Transverse colon (tissue), 4 donors: ENCODE measurements around the gene MOV10L1.

ENCODE experiments used
- POLR2A ChIP-seq: fragments of 450-650 bp; IDR thresholded peaks from one replicate; pipeline ENCODE4 v1.6.1; 2016; ENCODE audit warnings: antibody characterized with exemption, mild to moderate bottlenecking, moderate library complexity
- POLR2AphosphoS5 ChIP-seq, 3 donors: sonication (generic); formaldehyde crosslinking; IDR thresholded peaks; one replicate each; pipeline ENCODE4 v1.6.1; 2016; ENCODE audit warnings: antibody characterized with exemption in 3 of 3
- TF ChIP-seq, protein P1 (sequence below), 5 experiments: fragments of 200-600 bp in 3 of 5; fragments of 450-650 bp in 2 of 5; sonication (generic) in 3 of 5; IDR thresholded peaks; 1 replicate in 2 of 5; 2 replicates in 3 of 5; pipeline ENCODE4 v1.5.1; 2016 to 2017; ENCODE audit warnings: antibody characterized with exemption in 5 of 5, inconsistent platforms in 3 of 5, mild to moderate bottlenecking in 2 of 5, moderate library complexity in 1 of 5

DNA sequence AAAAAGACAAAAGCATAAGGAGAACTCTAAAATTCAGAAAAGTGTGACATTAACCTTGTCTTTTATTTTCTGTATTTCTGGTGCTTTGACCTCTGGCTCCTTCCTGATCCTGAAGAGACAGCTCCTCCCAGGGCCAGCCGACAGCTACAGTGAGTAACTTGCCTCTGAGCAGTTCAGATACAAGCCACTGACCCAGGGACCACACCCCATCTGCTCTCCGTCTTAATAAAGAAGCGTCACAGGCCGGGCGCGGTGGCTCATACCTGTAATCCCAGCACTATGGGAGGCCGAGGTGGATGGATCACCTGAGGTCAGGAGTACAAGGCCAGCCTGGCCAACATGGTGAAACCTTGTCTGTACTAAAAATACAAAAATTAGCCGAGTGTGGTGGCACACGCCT lies 11.0 kb upstream of the MOV10L1 start:
- TF ChIP-seq, protein P1, sequence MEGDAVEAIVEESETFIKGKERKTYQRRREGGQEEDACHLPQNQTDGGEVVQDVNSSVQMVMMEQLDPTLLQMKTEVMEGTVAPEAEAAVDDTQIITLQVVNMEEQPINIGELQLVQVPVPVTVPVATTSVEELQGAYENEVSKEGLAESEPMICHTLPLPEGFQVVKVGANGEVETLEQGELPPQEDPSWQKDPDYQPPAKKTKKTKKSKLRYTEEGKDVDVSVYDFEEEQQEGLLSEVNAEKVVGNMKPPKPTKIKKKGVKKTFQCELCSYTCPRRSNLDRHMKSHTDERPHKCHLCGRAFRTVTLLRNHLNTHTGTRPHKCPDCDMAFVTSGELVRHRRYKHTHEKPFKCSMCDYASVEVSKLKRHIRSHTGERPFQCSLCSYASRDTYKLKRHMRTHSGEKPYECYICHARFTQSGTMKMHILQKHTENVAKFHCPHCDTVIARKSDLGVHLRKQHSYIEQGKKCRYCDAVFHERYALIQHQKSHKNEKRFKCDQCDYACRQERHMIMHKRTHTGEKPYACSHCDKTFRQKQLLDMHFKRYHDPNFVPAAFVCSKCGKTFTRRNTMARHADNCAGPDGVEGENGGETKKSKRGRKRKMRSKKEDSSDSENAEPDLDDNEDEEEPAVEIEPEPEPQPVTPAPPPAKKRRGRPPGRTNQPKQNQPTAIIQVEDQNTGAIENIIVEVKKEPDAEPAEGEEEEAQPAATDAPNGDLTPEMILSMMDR (IDR thresholded peaks at IDR 0.05) = no peak
- TF ChIP-seq POLR2AphosphoS5 (IDR thresholded peaks at IDR 0.05) = no peak
- TF ChIP-seq POLR2A = no peak
